Measurements from ENCODE around the gene LRRC25. TPM values are rescaled to one million over a fixed set of nuclear protein-coding genes. Genes with fewer than 3 reads are reported as not detected.

LRRC25 gene
- total RNA-seq, 1 experiment from 2014 or later: 0.12 TPM

DNA sequence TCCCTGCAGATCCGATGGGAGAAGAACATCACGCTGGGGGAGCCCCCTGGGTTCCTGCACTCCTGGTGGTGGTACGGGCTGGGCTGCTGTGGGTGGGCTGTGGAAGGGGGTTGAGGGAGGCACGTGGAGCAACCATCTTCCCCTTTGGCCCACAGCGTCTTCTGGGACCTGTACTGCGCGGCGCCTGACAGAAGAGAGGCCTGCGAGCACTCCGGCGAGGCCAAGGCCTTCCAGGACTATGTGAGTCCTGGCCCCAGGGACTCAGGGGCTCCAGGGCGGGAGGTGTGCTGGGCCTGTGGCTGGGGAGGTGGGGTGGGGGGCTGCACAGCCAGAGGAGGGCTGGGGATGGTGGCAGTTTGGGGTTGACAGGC is 30.3 kb upstream of the LRRC25 start:
- BruUV-seq (replicated peaks): no TSS peak
- Histone ChIP-seq H3K4me3 (replicated peaks in 1 of 2; ENCODE audit: low read depth in 1 of 2, low read length in 2 of 2) (no peak overlapping the region), H3K27ac (ENCODE audit: low read depth, low read length) (no peak overlapping the region), H3K9ac (ENCODE audit: low read length) (no peak overlapping the region), H2AFZ (ENCODE audit: low read depth, low read length, poor library complexity, severe bottlenecking) (no peak overlapping the region), H3K9me3 (ENCODE audit: control insufficient read depth in 1 of 2, insufficient read depth in 1 of 2, low read depth in 1 of 2, low read length in 2 of 2) (no peaks in the 10 kb centered on the region), H4K20me1 (ENCODE audit: insufficient read depth) (no peaks in the 10 kb centered on the region), H3K4me2 (ENCODE audit: low read length) (no peak overlapping the region), H3K27me3 (ENCODE audit: insufficient read depth, low read length) (no peaks in the 10 kb centered on the region), H3K9me2 (ENCODE audit: insufficient read depth) (no peaks in the 10 kb centered on the region), H3K36me3 (ENCODE audit: control insufficient read depth in 1 of 2, insufficient read depth in 2 of 2, low read length in 2 of 2) (peaks cover 0 to 5% of the 10 kb centered on the region in 2 experiments; a peak in 2 of 4 replicates), H3K4me1 (ENCODE audit: control insufficient read depth in 1 of 2, insufficient read depth in 2 of 2, low read length in 2 of 2) (peaks cover 10 to 28% of the 10 kb centered on the region in 2 experiments; a peak in 3 of 4 replicates), H3K79me2 (ENCODE audit: insufficient read depth, low read length) (peaks cover 44% of the 10 kb centered on the region)
- RAD21 ChIA-PET (ENCODE audit: low non-redundant PET in 1 of 2, low total read pairs in 2 of 2, uncharacterized antibody in 2 of 2, unreplicated experiment in 2 of 2): no interaction called here
- DNase-seq (ENCODE audit: low read depth, low spot score) (no peak), ATAC-seq (no peak)
- TF ChIP-seq FOSL1 (IDR thresholded peaks at IDR 0.05; ENCODE audit: low read depth) (no peak), CEBPB (IDR thresholded peaks at IDR 0.05; ENCODE audit: low read depth) (no peak), ZNF274 (IDR thresholded peaks at IDR 0.05; ENCODE audit: low read depth, low read length) (no peak)
- POLR2A ChIA-PET: no interaction called here
- CTCF ChIA-PET: no interaction called here
- intact Hi-C loops (cut with micrococcal nuclease): no loop called here

GRCh38 chr19:18427080-18427742 is 29.8 kb upstream of the LRRC25 start:
- H3K4me1 ChIP-seq (ENCODE audit: control insufficient read depth in 1 of 2, insufficient read depth in 2 of 2, low read length in 2 of 2): peaks cover 10 to 27% of the 10 kb centered on the region in 2 experiments; a peak in 3 of 4 replicates
- peaks cover 0 to 5% of the 10 kb centered on the region in 2 experiments; a peak in 2 of 4 replicates for H3K36me3 ChIP-seq (ENCODE audit: control insufficient read depth in 1 of 2, insufficient read depth in 2 of 2, low read length in 2 of 2)
- H3K4me2 ChIP-seq (ENCODE audit: low read length): no peak overlapping the region
- BruUV-seq (replicated peaks): no TSS peak
- H3K9me2 ChIP-seq (ENCODE audit: insufficient read depth): no peaks in the 10 kb centered on the region
- DNase-seq (ENCODE audit: low read depth, low spot score) (no peak), ATAC-seq (no peak)
- RAD21 ChIA-PET (ENCODE audit: low non-redundant PET in 1 of 2, low total read pairs in 2 of 2, uncharacterized antibody in 2 of 2, unreplicated experiment in 2 of 2): no interaction called here
- CTCF ChIA-PET: no interaction called here
- POLR2A ChIA-PET: no interaction called here
- no peak overlapping the region for H3K4me3 ChIP-seq (replicated peaks in 1 of 2; ENCODE audit: low read depth in 1 of 2, low read length in 2 of 2)
- H3K9me3 ChIP-seq (ENCODE audit: control insufficient read depth in 1 of 2, insufficient read depth in 1 of 2, low read depth in 1 of 2, low read length in 2 of 2): no peaks in the 10 kb centered on the region
- TF ChIP-seq SRF (IDR thresholded peaks at IDR 0.05; ENCODE audit: low read depth): no peak
- no peak for TF ChIP-seq ZFX (IDR thresholded peaks at IDR 0.05)
- TF ChIP-seq, protein P1, sequence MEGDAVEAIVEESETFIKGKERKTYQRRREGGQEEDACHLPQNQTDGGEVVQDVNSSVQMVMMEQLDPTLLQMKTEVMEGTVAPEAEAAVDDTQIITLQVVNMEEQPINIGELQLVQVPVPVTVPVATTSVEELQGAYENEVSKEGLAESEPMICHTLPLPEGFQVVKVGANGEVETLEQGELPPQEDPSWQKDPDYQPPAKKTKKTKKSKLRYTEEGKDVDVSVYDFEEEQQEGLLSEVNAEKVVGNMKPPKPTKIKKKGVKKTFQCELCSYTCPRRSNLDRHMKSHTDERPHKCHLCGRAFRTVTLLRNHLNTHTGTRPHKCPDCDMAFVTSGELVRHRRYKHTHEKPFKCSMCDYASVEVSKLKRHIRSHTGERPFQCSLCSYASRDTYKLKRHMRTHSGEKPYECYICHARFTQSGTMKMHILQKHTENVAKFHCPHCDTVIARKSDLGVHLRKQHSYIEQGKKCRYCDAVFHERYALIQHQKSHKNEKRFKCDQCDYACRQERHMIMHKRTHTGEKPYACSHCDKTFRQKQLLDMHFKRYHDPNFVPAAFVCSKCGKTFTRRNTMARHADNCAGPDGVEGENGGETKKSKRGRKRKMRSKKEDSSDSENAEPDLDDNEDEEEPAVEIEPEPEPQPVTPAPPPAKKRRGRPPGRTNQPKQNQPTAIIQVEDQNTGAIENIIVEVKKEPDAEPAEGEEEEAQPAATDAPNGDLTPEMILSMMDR (IDR thresholded peaks at IDR 0.05 in 2 of 3, conservative IDR thresholded peaks at IDR 0.05 in 1 of 3; ENCODE audit: borderline replicate concordance in 1 of 3, insufficient read depth in 1 of 3, low read depth in 2 of 3, low read length in 2 of 3): no peak
- TF ChIP-seq, protein P2, sequence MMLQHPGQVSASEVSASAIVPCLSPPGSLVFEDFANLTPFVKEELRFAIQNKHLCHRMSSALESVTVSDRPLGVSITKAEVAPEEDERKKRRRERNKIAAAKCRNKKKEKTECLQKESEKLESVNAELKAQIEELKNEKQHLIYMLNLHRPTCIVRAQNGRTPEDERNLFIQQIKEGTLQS (IDR thresholded peaks at IDR 0.05): no peak
- no peak for TF ChIP-seq CBX3 (IDR thresholded peaks at IDR 0.05; ENCODE audit: low read depth)
- no peak for TF ChIP-seq SIN3A (IDR thresholded peaks at IDR 0.05; ENCODE audit: low read depth)
- no peak for TF ChIP-seq EZH2 (IDR thresholded peaks at IDR 0.05)
- TF ChIP-seq, protein P3, sequence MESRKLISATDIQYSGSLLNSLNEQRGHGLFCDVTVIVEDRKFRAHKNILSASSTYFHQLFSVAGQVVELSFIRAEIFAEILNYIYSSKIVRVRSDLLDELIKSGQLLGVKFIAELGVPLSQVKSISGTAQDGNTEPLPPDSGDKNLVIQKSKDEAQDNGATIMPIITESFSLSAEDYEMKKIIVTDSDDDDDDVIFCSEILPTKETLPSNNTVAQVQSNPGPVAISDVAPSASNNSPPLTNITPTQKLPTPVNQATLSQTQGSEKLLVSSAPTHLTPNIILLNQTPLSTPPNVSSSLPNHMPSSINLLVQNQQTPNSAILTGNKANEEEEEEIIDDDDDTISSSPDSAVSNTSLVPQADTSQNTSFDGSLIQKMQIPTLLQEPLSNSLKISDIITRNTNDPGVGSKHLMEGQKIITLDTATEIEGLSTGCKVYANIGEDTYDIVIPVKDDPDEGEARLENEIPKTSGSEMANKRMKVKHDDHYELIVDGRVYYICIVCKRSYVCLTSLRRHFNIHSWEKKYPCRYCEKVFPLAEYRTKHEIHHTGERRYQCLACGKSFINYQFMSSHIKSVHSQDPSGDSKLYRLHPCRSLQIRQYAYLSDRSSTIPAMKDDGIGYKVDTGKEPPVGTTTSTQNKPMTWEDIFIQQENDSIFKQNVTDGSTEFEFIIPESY (IDR thresholded peaks at IDR 0.05; ENCODE audit: extremely low read depth, insufficient replicate concordance, low read length): no peak
- TF ChIP-seq CEBPB (IDR thresholded peaks at IDR 0.05; ENCODE audit: low read depth): no peak
- intact Hi-C loops (cut with micrococcal nuclease): no loop called here
- no peaks in the 10 kb centered on the region for H4K20me1 ChIP-seq (ENCODE audit: insufficient read depth)
- H3K27me3 ChIP-seq (ENCODE audit: insufficient read depth, low read length): no peaks in the 10 kb centered on the region
- H3K9ac ChIP-seq (ENCODE audit: low read length): no peak overlapping the region
- peaks cover 49% of the 10 kb centered on the region for H3K79me2 ChIP-seq (ENCODE audit: insufficient read depth, low read length)
- no peak overlapping the region for H2AFZ ChIP-seq (ENCODE audit: low read depth, low read length, poor library complexity, severe bottlenecking)
- peak overlapping the region; percentile 22; the same call in 1 of the 2 replicates for H3K27ac ChIP-seq (ENCODE audit: low read depth, low read length)
